GM18519 (cell line): ENCODE data around the gene CAMK2D.
"Not testable (repeated sequence)": the region's sequence is repeated elsewhere in the genome, so short reads cannot be mapped to it uniquely, and the experiment has no call there.

Experiments used
- ATAC-seq: cut with Tn5 transposase; IDR thresholded peaks from one replicate; pipeline ENCODE4 v1.9.1; 2021; ENCODE audit warnings: mild to moderate bottlenecking, moderate library complexity; ENCODE audit not compliant: unreplicated experiment, low FRiP score

CAMK2D gene

DNA sequence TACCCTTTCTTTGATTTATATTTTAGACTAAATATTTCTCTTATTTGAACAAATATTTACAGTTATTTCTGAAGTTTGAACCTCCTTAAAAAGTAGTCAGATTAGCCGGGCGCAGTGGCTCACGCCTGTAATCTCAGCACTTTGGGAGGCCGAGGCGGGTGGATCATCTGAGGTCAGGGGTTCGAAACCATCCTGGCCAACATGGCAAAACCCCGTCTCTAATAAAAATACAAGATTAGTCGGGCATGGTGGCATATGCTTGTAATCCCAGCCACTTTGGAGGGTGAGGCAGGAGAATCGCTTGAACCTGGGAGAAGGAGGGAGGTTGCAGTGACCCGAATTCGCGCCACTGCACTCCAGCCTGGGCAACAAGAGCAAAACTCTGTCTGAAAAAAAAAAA, 2.4 kb upstream of the CAMK2D start:
- ATAC-seq = not testable (repeated sequence)

DNA sequence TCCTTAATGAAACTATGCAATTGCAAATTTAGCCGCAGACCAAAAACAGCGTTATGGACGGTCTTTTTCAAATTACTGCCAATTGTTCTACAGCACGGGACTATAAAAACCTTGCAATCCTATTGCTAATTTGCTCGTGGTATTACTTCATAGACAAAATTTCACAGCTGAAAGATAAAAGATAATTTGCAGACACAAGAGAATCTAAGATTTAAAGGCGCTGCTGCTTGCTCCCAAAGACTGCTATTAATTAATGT, 1.4 kb upstream of the CAMK2D start:
- no peak for ATAC-seq

DNA sequence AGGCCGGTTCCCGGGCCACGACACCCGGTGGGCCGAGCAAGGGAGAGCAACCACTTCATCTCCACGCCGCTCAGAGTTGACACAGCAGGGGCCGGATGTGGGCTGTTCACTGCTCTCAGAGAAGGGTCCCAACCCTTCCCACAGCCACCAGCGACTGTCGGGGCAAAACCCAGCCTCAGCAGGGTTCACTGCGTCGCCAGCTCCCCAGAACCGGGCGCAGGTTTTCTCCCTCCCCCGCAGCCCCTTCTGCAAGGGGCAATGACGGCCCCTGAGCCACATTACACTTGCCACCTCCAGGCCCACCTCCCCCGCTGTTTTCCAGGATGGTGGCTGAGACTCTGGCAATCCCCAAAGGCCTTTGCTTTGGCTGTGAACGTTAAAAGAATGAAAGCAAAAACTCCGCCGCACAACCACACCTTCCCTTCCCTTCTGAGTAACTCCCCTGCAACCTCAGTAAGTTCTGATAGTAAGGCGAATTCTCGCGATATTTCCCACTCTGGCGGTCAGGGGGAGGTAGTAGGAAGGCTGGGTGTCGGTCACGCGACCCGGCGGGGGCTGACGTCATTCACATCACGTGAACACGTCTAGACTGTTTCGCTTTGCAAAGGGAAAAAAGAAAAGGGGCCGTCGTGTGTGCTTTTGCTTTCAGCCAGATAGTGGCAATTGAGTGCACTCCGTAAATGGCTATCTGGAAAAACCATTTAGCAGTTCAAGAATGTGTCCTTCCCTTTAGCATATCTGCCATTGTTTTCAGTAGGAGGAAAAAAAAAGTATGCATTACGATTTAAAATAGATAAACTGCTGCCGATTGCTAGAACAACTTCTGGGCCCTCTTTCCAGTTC, 869 bp upstream of the CAMK2D start:
- peak; percentile 52 for ATAC-seq

DNA sequence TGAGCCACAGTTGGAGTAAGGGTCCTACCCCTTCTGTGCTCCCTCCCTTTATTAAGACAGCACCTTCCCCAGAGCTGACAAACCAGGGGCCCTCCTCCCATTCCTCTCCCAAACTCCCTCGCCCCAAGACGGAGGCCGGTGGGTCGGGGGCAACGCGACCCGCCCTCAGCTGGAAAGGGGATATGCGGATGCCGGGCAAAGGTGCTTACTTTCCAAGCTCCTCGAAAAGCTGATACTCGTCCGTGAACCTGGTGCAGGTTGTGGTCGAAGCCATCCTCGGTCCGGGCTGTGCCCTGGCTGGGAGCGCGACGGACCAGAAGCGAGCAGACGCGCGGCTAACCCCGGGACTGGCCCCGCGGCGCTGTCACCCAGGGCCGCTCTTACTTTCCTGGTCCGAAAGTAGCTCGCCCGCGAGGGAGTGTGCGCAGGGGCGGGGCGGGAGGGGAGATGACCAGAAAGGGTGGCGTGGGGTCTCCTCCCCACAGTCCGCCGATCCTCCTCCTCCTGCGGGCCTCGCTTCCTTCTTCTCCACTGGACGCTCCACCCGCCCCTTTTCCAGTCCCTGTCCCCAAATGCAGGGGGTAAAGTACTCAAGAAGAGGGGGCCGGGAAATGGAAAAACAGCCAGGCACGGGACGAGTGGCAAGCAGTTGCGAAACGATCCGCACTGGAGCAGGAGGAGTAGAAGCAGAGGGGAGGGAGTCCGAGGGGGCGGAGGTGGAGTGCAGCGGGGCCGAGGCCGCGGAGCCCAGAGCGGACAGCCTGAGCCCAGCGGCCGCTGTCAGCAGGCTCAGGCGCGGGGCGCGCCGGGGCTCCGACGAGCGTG, 531 bp downstream of the CAMK2D start:
- peak; percentile 22 for ATAC-seq

DNA sequence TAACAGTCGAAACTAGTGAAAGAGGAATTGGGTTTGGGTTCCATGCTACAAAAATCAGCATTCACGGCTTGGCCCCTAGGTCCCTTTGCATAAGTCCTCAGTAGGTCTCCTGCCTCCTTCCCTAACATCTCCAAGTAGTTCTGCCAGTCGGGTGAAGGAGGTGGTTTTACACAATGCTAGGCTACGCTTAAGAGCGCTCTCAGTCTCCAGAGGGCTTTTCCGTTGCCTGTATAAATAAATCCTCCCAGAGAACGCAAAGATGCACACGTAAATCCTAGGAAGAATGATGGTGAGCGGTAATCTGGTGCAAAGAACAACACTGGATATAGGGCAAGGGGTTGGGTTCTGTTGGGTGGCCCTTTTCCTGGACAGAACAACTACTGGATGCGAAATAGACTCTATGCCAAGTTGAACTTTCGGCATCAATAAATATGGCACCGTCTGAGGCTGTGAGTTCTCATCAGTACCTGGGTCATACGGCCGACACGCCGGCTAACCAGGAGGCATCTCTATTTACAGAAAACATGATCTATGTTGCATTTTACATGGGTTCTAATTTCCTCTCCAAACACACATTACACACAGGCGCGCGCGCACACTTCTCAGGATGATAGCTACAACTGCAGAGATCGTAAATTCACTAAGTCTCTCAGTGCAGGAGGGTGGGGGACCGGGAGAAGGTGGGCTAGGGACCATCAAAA, 1.3 kb downstream of the CAMK2D start:
- ATAC-seq = no peak

DNA sequence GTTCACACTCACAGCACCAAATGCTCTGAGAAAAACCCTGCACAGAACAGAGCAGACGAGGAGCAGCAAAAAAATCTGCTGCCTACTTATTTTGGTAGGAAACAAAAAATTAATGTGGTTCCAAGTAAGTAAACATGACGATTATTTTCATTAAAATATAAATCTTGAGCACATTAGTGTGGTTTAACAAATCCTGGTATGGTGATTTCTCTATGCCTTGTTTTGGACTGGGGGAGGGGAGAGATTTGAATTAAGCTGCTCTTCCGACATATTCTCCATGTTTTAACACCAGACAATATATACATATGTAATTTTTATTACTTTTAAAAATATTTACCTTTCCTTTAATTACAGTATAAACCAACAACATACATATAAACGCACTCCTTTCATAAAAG, 1.8 kb downstream of the CAMK2D start:
- ATAC-seq = no peak

DNA sequence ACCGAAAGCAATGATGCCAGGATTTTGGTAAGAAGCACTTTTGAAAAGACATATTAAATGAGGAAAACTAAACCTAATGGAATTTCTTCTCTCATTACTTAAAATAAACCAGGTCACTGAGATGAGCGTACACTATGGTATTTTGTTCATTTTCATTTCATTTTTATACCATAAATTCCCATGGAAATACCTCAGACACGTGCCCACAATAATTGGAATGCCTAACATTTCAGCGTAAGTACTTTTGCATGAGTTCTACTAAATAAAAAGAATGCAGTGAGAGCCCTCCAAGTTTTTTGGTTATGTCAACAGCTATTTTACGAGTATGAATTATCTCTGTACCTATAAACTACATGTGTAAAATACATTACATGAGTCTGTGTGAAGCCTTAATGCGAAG, 3.2 kb downstream of the CAMK2D start:
- no peak for ATAC-seq

DNA sequence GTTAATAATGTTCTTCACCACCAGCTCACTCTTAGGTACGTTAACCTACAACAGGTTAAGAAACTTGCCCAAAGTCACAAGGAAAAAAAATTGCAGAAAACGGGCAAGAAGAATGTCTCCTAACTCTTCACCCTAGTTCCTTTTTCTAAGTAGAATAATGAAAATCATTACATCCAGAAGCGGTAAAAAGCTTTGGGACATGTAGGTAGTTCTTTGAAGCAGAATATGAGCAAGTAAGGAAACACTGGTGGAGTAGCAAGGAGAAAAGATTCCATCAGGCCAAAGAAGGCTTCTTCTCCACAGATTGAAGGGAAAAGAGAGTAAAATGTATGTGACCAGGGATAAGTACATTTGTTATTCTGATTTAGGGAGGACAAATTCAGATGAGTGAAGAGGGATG, 4.1 kb downstream of the CAMK2D start:
- ATAC-seq = no peak

DNA sequence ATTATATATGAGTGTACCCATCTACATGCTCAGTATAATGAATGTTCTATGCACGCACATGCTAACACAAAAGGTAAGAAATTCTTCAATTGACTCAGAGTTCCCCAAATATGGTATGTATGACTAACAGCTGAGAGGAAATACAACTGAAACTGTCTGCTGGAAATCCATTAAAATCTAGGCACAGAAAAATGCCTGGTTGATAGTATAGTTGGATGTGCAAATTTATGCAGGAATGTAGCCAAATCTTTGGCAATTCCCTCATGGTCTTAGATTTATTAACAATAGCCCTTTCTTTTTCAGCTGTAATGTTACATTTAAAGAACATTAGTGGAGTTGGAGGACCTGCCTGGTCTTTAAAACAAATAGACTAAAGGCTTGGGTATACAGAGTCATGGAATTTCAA, 5.5 kb downstream of the CAMK2D start:
- peak; percentile 90 for ATAC-seq

DNA sequence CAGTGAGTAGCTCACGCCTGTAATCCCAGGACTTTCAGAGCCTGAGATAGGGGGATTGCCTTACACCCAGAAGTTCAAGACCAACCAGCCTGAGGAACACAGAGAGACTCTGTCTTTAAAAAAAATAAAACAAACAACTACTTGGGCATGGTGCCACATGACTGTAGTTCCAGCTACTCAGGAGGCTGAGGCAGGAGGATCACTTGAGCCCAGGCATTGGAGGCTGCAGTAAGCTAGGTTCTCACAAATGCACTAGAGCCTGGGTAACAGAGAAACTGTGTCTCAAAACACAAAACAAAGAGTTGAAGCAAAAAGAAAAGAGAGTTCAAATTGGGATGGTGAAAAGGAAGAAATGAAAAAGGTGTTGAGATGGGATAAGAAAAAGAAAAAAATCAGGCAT, 10.8 kb downstream of the CAMK2D start:
- ATAC-seq = no peak

DNA sequence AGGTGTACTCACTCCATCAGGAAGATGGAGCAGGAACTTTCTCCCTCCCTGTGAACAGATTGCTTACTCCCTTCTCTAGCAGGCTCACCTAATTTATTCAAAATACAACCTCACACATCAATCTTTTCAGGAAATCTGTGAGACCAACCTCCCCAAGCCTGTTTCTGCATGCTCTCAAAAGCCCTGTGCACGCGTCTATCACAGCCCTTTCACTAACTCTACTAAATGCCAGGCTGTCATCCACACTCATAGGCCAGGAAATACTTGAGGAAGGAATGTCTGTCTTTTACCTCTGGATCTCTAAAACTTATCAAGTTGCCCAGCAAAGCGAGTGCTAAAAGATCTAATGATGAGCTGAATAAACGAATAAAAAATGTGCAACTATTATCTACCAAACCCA, 11.2 kb downstream of the CAMK2D start:
- no peak for ATAC-seq

DNA sequence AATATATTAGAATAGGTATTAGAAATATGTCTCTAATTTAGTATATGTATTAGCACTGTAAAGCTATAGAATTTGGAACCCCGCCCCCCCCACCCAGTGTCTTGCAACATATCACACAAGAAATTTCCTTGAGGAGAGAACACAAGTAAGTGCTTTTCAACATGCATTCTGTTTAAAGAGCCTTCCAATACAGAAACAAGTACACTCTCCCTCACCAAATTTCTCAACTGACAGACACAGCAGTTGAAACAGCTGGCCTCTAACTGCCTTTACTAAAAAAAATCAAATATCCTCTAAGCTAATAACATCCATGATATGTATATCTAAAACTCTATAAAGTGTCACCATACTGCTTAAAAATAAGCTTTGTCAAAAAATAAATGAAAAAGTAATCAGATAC, 12.4 kb downstream of the CAMK2D start:
- ATAC-seq = no peak

DNA sequence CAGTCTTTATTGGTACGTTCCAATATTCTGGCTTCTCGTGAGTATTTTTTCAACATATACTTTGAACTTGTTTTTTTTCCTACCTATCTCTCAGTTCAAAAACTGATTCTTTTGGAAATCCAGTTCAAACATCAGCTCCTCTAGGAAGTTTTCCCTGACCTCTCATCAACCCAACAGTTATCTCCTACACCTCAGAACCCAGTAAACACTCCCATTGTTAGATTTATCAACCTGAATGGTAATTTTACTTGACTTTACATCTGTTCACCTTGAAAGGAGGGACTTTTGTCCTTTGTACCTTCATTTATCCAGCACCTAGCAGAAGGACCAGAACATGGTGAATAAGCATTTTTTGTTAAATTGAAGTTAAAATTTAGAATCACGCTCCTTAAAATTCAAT, 13.6 kb downstream of the CAMK2D start:
- no peak for ATAC-seq

DNA sequence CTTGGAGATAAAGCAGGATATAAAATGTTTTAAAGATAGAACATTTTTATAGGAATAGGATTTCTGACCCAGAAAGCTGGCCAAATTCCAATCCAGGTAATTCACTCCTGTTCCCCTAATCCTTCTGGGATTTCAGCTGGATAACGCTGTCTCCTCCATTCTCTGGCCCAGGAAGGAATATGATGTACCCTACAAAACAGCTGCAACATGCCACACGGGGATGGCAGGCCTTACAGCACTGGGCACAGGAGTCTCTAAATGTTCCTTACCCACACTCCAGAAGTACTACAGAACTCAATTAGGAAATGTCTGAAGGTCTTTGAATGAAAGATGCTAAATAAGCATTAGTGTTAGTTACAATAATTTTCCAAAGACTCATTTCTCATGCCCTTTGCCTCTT, 15.8 kb downstream of the CAMK2D start:
- ATAC-seq = no peak

DNA sequence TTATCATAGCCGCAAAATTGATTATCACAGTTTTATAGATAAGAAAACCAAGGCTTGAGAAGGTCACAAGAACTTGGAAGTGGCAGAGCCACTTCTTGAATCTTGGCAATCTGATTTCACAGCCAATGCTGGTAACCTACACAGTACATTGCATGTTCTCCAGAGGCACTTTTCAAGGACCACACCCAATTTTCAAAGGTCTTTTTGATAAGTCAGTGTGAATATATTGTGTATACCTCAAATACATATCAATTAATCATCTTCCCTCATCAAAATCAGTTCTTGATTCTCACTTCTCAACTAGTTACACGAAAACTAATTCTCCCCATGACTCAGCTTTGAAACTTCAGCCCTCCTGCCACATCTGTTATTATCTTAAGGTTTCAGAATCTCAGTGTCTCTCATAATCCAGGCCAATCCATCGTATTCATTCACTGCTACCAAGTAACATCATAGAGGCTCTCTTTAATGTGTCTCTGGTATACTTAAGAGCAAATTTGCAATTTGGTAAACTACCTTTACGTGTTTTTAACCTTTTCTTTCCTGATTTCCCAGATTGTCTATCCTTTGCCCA, 16.8 kb downstream of the CAMK2D start:
- no peak for ATAC-seq

DNA sequence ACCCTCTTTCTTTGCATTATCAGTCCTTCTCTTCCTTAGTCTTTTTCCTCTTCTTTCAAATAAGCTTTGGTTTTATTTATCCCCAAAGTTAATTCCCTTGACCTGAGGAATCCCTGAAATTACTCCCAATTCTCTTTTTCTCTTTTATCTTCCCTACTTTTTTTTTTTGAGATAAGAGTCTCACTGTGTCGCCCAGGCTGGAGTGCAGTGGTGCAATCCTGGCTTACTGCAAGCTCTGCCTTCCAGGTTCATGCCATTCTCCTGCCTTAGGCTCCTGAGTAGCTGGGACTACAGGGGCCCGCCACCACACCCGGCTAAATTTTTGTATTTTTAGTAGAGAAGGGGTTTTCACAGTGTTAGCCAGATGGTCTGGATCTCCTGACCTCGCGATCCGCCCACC, 17.8 kb downstream of the CAMK2D start:
- no peak for ATAC-seq

DNA sequence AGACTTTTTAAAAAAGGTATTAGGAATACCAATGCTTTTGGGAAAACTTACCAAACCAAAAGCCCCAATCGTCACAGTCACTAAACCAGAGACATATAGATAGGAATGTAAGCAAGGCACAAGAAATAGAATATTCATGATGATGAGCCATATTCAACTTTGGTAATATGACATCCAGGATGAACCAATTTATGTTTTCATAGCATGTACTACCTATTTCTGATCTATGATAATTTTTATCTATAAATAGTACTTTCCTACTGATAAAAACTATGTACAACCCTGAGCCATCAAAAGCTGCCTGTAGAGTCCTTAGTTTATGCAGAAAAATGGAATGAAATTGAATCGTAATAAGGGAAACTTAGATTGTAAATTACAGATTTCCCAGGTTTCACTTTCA, 18.9 kb downstream of the CAMK2D start:
- no peak for ATAC-seq

DNA sequence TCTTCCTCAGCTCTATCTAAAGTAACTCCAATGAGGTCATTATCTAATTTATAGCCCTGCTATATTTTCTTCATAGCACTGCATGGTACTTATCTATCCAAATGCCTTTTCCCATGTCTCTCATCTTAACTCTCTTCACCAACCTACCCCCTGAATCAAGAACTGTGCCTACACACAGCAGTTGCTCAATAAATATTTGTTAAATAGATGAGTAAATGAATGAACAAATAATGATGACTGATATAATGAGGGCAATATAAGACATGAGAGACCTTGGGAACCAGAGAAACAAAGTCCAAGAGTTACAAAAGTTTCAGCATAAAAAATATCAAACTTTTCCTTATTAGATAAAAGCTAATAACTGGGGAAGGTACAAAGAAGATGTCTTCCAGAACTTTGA, 19.6 kb downstream of the CAMK2D start:
- ATAC-seq = no peak

DNA sequence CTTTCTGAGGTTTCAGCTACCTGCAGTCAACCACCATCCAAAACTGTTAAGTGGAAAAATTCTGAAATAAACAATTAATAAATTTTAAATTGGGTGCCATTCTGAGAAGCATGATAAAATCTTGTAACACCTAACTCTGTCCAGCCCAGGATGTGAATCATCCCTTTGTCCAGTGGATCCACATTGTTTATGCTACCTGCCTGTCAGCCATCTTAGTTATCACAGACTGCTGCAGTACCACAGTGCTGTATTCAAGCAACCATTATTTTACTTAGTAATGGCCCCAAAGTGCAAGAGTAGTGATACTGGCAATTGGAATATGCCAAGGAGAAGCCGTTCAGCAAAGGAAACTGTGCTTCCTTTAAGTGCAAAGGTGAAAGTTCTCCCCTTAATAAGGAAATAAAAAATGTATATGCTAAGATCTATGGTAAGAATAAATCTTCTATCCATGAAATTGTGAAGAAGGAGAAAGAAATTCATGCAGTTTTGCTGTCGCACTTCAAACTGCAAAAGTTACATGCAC, 20.6 kb downstream of the CAMK2D start:
- no peak for ATAC-seq

DNA sequence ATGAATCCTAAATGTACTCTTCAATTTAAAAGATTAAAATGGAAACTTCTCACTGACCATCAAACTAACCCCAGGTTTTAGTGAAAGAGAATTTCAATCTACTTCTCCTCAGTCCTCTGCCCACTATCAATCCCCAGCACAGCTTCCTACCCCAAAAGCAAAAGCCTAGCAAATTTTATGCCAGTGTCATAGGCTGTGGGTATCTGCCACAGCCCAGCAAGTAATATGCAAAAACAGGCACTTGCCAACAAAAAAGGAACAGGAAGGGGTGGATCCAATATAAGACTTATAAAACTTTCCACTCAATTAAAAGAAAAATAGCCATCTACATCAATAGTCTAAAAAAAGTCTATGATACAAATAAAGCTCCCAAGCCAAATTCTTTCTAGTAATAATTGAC, 22.3 kb downstream of the CAMK2D start:
- ATAC-seq = no peak

DNA sequence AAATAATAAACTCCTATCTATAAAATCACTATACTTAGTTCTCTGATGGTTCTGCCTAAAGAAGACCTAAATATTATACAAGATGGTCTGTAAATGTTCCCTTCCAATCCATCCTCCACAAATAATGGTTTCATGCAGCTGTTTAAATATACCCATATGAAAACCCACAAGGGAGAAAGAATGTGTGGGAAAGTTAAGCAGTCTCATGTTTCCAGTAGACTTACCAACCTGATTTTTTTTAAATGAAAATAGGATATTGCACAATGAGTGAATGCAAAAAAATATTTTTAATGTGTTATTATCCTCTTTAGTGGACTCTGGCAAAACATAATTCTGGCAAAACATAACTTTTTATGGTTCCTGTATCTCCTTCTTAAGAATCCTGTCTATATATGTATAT, 23.3 kb downstream of the CAMK2D start:
- no peak for ATAC-seq
